ENCODE data around the gene SMARCD1.

Gene SMARCD1

GRCh38 chr12:50100561-50100960 is 15.4 kb downstream of the SMARCD1 start:
- peaks cover 54% of the 10 kb centered on the region; the same call in 1 of the 2 replicates for H3K36me3 ChIP-seq (ENCODE audit: insufficient read depth, low read length)
- no peaks in the 10 kb centered on the region for H3K4me1 ChIP-seq (ENCODE audit: insufficient read depth, low read length, poor library complexity, severe bottlenecking)
- TF ChIP-seq CTCF (conservative IDR thresholded peaks at IDR 0.05; ENCODE audit: low read length) (no peak), EZH2phosphoT487 (IDR thresholded peaks at IDR 0.05; ENCODE audit: borderline replicate concordance) (no peak)

GRCh38 chr12:50101663-50102062 is 16.5 kb downstream of the SMARCD1 start:
- no peak overlapping the region for H3K9ac ChIP-seq (ENCODE audit: low read depth, low read length, poor library complexity, severe bottlenecking)
- no peak for TF ChIP-seq EZH2phosphoT487 (IDR thresholded peaks at IDR 0.05; ENCODE audit: borderline replicate concordance)
- peak; percentile 51 for TF ChIP-seq CTCF (conservative IDR thresholded peaks at IDR 0.05; ENCODE audit: low read length)
- no peak overlapping the region for H3K4me3 ChIP-seq (ENCODE audit: low read length, poor library complexity, severe bottlenecking)
- no peaks in the 10 kb centered on the region for H3K9me3 ChIP-seq (ENCODE audit: insufficient read depth, low read depth, low read length)
- no peaks in the 10 kb centered on the region for H4K20me1 ChIP-seq (ENCODE audit: insufficient read depth, low read length, poor library complexity, severe bottlenecking)
- no peak overlapping the region for H2AFZ ChIP-seq (ENCODE audit: low read length)
- H3F3A ChIP-seq (ENCODE audit: low read depth): no peaks in the 10 kb centered on the region
- no peak overlapping the region for H3K4me2 ChIP-seq (ENCODE audit: low read depth, low read length, poor library complexity, severe bottlenecking)
- no peaks in the 10 kb centered on the region for H3K9me2 ChIP-seq (replicated peaks; ENCODE audit: low read depth, low read length)
- H3K27me3 ChIP-seq (ENCODE audit: insufficient read depth, low read length, poor library complexity, severe bottlenecking): no peaks in the 10 kb centered on the region
- peaks cover 43% of the 10 kb centered on the region; the same call in 1 of the 2 replicates for H3K36me3 ChIP-seq (ENCODE audit: insufficient read depth, low read length)
- H3K79me2 ChIP-seq (ENCODE audit: insufficient read depth, low read length): no peaks in the 10 kb centered on the region
- H3K4me1 ChIP-seq (ENCODE audit: insufficient read depth, low read length, poor library complexity, severe bottlenecking): no peaks in the 10 kb centered on the region

More at GRCh38 chr12:50100561-50100960, 15.4 kb downstream of the SMARCD1 start:
- no peak overlapping the region for H3K9ac ChIP-seq (ENCODE audit: low read depth, low read length, poor library complexity, severe bottlenecking)
- no peak overlapping the region for H3K4me3 ChIP-seq (ENCODE audit: low read length, poor library complexity, severe bottlenecking)
- no peak overlapping the region for H3K4me2 ChIP-seq (ENCODE audit: low read depth, low read length, poor library complexity, severe bottlenecking)
- no peaks in the 10 kb centered on the region for H3K27me3 ChIP-seq (ENCODE audit: insufficient read depth, low read length, poor library complexity, severe bottlenecking)
- H3F3A ChIP-seq (ENCODE audit: low read depth): no peaks in the 10 kb centered on the region
- no peaks in the 10 kb centered on the region for H3K9me2 ChIP-seq (replicated peaks; ENCODE audit: low read depth, low read length)
- no peaks in the 10 kb centered on the region for H3K79me2 ChIP-seq (ENCODE audit: insufficient read depth, low read length)
- no peaks in the 10 kb centered on the region for H3K9me3 ChIP-seq (ENCODE audit: insufficient read depth, low read depth, low read length)
- H2AFZ ChIP-seq (ENCODE audit: low read length): no peak overlapping the region
- no peaks in the 10 kb centered on the region for H4K20me1 ChIP-seq (ENCODE audit: insufficient read depth, low read length, poor library complexity, severe bottlenecking)

- no peaks in the 10 kb centered on the region for H3K4me1 ChIP-seq (ENCODE audit: insufficient read depth, low read length, poor library complexity, severe bottlenecking)
- H3K79me2 ChIP-seq (ENCODE audit: insufficient read depth, low read length): no peaks in the 10 kb centered on the region
- H3K27me3 ChIP-seq (ENCODE audit: insufficient read depth, low read length, poor library complexity, severe bottlenecking): no peaks in the 10 kb centered on the region
- no peak overlapping the region for H2AFZ ChIP-seq (ENCODE audit: low read length)
- no peaks in the 10 kb centered on the region for H3F3A ChIP-seq (ENCODE audit: low read depth)
- no peak for TF ChIP-seq EZH2phosphoT487 (IDR thresholded peaks at IDR 0.05; ENCODE audit: borderline replicate concordance)
- no peak overlapping the region for H3K4me2 ChIP-seq (ENCODE audit: low read depth, low read length, poor library complexity, severe bottlenecking)
- H3K4me3 ChIP-seq (ENCODE audit: low read length, poor library complexity, severe bottlenecking): no peak overlapping the region
- H3K9ac ChIP-seq (ENCODE audit: low read depth, low read length, poor library complexity, severe bottlenecking): no peak overlapping the region
- H4K20me1 ChIP-seq (ENCODE audit: insufficient read depth, low read length, poor library complexity, severe bottlenecking): no peaks in the 10 kb centered on the region
- H3K9me2 ChIP-seq (replicated peaks; ENCODE audit: low read depth, low read length): no peaks in the 10 kb centered on the region
- H3K36me3 ChIP-seq (ENCODE audit: insufficient read depth, low read length): peaks cover 38% of the 10 kb centered on the region; the same call in 1 of the 2 replicates
- no peaks in the 10 kb centered on the region for H3K9me3 ChIP-seq (ENCODE audit: insufficient read depth, low read depth, low read length)
Observed at GRCh38 chr12:50102131-50102531, 17.0 kb downstream of the SMARCD1 start.

- Histone ChIP-seq H3F3A (ENCODE audit: low read depth) (no peaks in the 10 kb centered on the region), H3K4me3 (ENCODE audit: low read length, poor library complexity, severe bottlenecking) (no peak overlapping the region), H4K20me1 (ENCODE audit: insufficient read depth, low read length, poor library complexity, severe bottlenecking) (no peaks in the 10 kb centered on the region), H3K9me3 (ENCODE audit: insufficient read depth, low read depth, low read length) (no peaks in the 10 kb centered on the region), H3K4me2 (ENCODE audit: low read depth, low read length, poor library complexity, severe bottlenecking) (no peak overlapping the region), H3K36me3 (ENCODE audit: insufficient read depth, low read length) (peaks cover 34% of the 10 kb centered on the region; the same call in 1 of the 2 replicates), H3K79me2 (ENCODE audit: insufficient read depth, low read length) (no peaks in the 10 kb centered on the region), H3K27me3 (ENCODE audit: insufficient read depth, low read length, poor library complexity, severe bottlenecking) (no peaks in the 10 kb centered on the region), H3K4me1 (ENCODE audit: insufficient read depth, low read length, poor library complexity, severe bottlenecking) (no peaks in the 10 kb centered on the region), H2AFZ (ENCODE audit: low read length) (no peak overlapping the region), H3K9ac (ENCODE audit: low read depth, low read length, poor library complexity, severe bottlenecking) (no peak overlapping the region), H3K9me2 (replicated peaks; ENCODE audit: low read depth, low read length) (no peaks in the 10 kb centered on the region)
- TF ChIP-seq CTCF (conservative IDR thresholded peaks at IDR 0.05; ENCODE audit: low read length): no peak
- no peak for TF ChIP-seq EZH2phosphoT487 (IDR thresholded peaks at IDR 0.05; ENCODE audit: borderline replicate concordance)
Observed at GRCh38 chr12:50102646-50103309, 17.6 kb downstream of the SMARCD1 start.
